GM12873 (cell line): ENCODE measurements around the gene RAB3C.

ENCODE experiments used
- CTCF ChIP-seq: IDR thresholded peaks from 2 replicates; pipeline ENCODE4 v1.5.1; 2012; ENCODE audit warnings: low read depth, mild to moderate bottlenecking, moderate library complexity, low read length, control low read depth; ENCODE audit not compliant: insufficient read depth; ENCODE audit errors: missing control alignments

Gene RAB3C

GRCh38 chr5:58825441-58825840 lies 242.6 kb downstream of the RAB3C start:
- no peak for TF ChIP-seq CTCF

GRCh38 chr5:58825899-58826298 lies 243.0 kb downstream of the RAB3C start:
- TF ChIP-seq CTCF: no peak

- no peak for TF ChIP-seq CTCF
Measured at GRCh38 chr5:58827463-58827862, 244.6 kb downstream of the RAB3C start.

GRCh38 chr5:58828258-58828657 lies 245.4 kb downstream of the RAB3C start:
- TF ChIP-seq CTCF: no peak

GRCh38 chr5:58834242-58835225 lies 251.7 kb downstream of the RAB3C start:
- no peak for TF ChIP-seq CTCF

- TF ChIP-seq CTCF: no peak
Measured at GRCh38 chr5:58836351-58836750, 253.5 kb downstream of the RAB3C start.

GRCh38 chr5:58838729-58839128 lies 255.9 kb downstream of the RAB3C start:
- TF ChIP-seq CTCF: no peak
